ENCODE measurements around the gene UBASH3A.

The UBASH3A gene

GRCh38 chr21:42454786-42455185, 51.1 kb downstream of the UBASH3A start:
- Histone ChIP-seq H3K9ac (ENCODE audit: low read length) (no peak overlapping the region), H2BK5ac (ENCODE audit: low read depth, low read length, poor library complexity) (no peak overlapping the region), H3K36me3 (ENCODE audit: control insufficient read depth in 1 of 2, insufficient read depth in 2 of 2, low read length in 2 of 2) (no peaks in the 10 kb centered on the region), H2AK5ac (ENCODE audit: low read length) (no peak overlapping the region), H2BK120ac (ENCODE audit: insufficient read depth, low read length, poor library complexity) (no peak overlapping the region), H4K91ac (ENCODE audit: low read depth, low read length) (no peak overlapping the region), H3K23ac (ENCODE audit: low read length) (no peak overlapping the region), H2BK12ac (ENCODE audit: low read length) (no peak overlapping the region), H3K4me1 (ENCODE audit: control insufficient read depth in 1 of 2, insufficient read depth in 2 of 2, low read length in 2 of 2) (peaks cover 0 to 2% of the 10 kb centered on the region in 2 experiments), H3K4ac (ENCODE audit: low read depth, low read length) (no peak overlapping the region), H3K14ac (ENCODE audit: low read length) (no peak overlapping the region), H3K79me2 (ENCODE audit: control insufficient read depth, insufficient read depth, low read length, poor library complexity) (no peaks in the 10 kb centered on the region), H3K9me3 (ENCODE audit: insufficient read depth, low read depth, low read length) (no peaks in the 10 kb centered on the region), H4K8ac (ENCODE audit: low read depth, low read length) (no peak overlapping the region), H3K79me1 (ENCODE audit: low read length) (no peaks in the 10 kb centered on the region), H3K4me2 (ENCODE audit: low read length) (no peak overlapping the region), H2AFZ (ENCODE audit: insufficient read depth, low read length, poor library complexity) (no peak overlapping the region), H3K27ac (ENCODE audit: low read depth, low read length) (no peak overlapping the region), H3K4me3 (ENCODE audit: low read depth, low read length) (no peak overlapping the region), H3K18ac (ENCODE audit: low read length) (no peak overlapping the region), H4K12ac (ENCODE audit: low read depth, low read length) (no peak overlapping the region), H3K27me3 (ENCODE audit: insufficient read depth, low read length) (no peaks in the 10 kb centered on the region)
- peak; percentile 27 to 67 for DNase-seq
- no CpG with 5 or more reads among the region's 9 CpGs for WGBS (ENCODE audit: extremely low coverage, insufficient coverage, insufficient read length)

GRCh38 chr21:42455196-42455595, 51.5 kb downstream of the UBASH3A start:
- Histone ChIP-seq H3K18ac (ENCODE audit: low read length) (no peak overlapping the region), H4K8ac (ENCODE audit: low read depth, low read length) (no peak overlapping the region)

DNA sequence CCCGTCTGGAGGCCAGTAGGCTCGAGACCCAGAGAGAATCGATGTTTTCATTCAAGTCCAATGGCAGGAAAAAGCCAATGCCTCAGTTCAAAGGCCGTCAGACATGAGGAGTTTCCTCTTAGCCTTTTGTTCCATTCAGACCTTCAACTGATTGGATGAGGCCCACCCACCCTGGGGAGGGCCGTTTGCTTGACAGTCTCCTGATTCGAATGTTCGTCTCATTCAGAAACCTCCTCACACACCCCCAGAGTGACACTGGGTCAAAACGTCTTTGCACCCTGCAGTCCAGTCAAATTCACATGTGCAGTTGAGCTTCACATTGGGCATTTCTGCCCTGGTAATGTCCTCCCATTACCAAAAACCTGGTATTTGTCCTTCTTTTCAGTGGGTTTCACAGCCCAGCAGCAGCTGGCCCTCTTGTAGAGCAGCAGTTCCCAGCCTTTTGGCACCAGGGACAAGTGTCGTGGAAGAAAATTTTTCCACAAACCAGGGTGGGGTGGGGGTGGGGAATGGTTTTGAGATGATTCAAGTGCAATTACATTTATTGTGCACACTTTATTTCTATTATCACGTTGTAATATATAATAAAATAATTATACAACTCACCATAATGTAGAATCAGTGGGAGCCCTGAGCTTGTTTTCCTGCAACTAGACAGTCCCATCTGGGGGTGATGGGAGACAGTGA, 52.2 kb downstream of the UBASH3A start:
- no peak overlapping the region for H2BK120ac ChIP-seq (ENCODE audit: insufficient read depth, low read length, poor library complexity)
- no peaks in the 10 kb centered on the region for H3K79me1 ChIP-seq (ENCODE audit: low read length)
- H3K18ac ChIP-seq (ENCODE audit: low read length) = no peak overlapping the region
- DNase-seq = no peak
- H2AFZ ChIP-seq (ENCODE audit: insufficient read depth, low read length, poor library complexity) = no peak overlapping the region
- no peak overlapping the region for H3K4me2 ChIP-seq (ENCODE audit: low read length)
- H3K4me3 ChIP-seq (ENCODE audit: low read depth, low read length) = no peak overlapping the region
- no CpG with 5 or more reads among the region's 10 CpGs for WGBS (ENCODE audit: extremely low coverage, insufficient coverage, insufficient read length)
- no peak overlapping the region for H4K12ac ChIP-seq (ENCODE audit: low read depth, low read length)
- H2AK5ac ChIP-seq (ENCODE audit: low read length) = no peak overlapping the region
- H4K91ac ChIP-seq (ENCODE audit: low read depth, low read length) = no peak overlapping the region
- no peaks in the 10 kb centered on the region for H3K27me3 ChIP-seq (ENCODE audit: insufficient read depth, low read length)
- no peaks in the 10 kb centered on the region for H3K36me3 ChIP-seq (ENCODE audit: control insufficient read depth in 1 of 2, insufficient read depth in 2 of 2, low read length in 2 of 2)
- no peak overlapping the region for H4K8ac ChIP-seq (ENCODE audit: low read depth, low read length)
- H2BK12ac ChIP-seq (ENCODE audit: low read length) = no peak overlapping the region
- no peak overlapping the region for H2BK5ac ChIP-seq (ENCODE audit: low read depth, low read length, poor library complexity)
- H3K4me1 ChIP-seq (ENCODE audit: control insufficient read depth in 1 of 2, insufficient read depth in 2 of 2, low read length in 2 of 2) = no peaks in the 10 kb centered on the region
- H3K4ac ChIP-seq (ENCODE audit: low read depth, low read length) = no peak overlapping the region
- H3K23ac ChIP-seq (ENCODE audit: low read length) = no peak overlapping the region
- no peak overlapping the region for H3K27ac ChIP-seq (ENCODE audit: low read depth, low read length)
- no peaks in the 10 kb centered on the region for H3K9me3 ChIP-seq (ENCODE audit: insufficient read depth, low read depth, low read length)
- H3K14ac ChIP-seq (ENCODE audit: low read length) = no peak overlapping the region
- no peak overlapping the region for H3K9ac ChIP-seq (ENCODE audit: low read length)
- H3K79me2 ChIP-seq (ENCODE audit: control insufficient read depth, insufficient read depth, low read length, poor library complexity) = no peaks in the 10 kb centered on the region

More at GRCh38 chr21:42455196-42455595, 51.5 kb downstream of the UBASH3A start:
- H2BK12ac ChIP-seq (ENCODE audit: low read length) = no peak overlapping the region
- no peak overlapping the region for H2BK120ac ChIP-seq (ENCODE audit: insufficient read depth, low read length, poor library complexity)
- no peak overlapping the region for H3K14ac ChIP-seq (ENCODE audit: low read length)
- H3K79me1 ChIP-seq (ENCODE audit: low read length) = no peaks in the 10 kb centered on the region
- H3K4me1 ChIP-seq (ENCODE audit: control insufficient read depth in 1 of 2, insufficient read depth in 2 of 2, low read length in 2 of 2) = peaks cover 0 to under 1% of the 10 kb centered on the region in 2 experiments
- H4K12ac ChIP-seq (ENCODE audit: low read depth, low read length) = no peak overlapping the region
- no peak overlapping the region for H2AK5ac ChIP-seq (ENCODE audit: low read length)
- no peak overlapping the region for H3K4me2 ChIP-seq (ENCODE audit: low read length)
- H3K9me3 ChIP-seq (ENCODE audit: insufficient read depth, low read depth, low read length) = no peaks in the 10 kb centered on the region
- WGBS (ENCODE audit: extremely low coverage, insufficient coverage, insufficient read length) = no CpG with 5 or more reads among the region's 9 CpGs
- no peak overlapping the region for H3K27ac ChIP-seq (ENCODE audit: low read depth, low read length)
- peak; percentile 99 to 100 for DNase-seq
- H3K27me3 ChIP-seq (ENCODE audit: insufficient read depth, low read length) = no peaks in the 10 kb centered on the region
- H3K4ac ChIP-seq (ENCODE audit: low read depth, low read length) = no peak overlapping the region
- H3K79me2 ChIP-seq (ENCODE audit: control insufficient read depth, insufficient read depth, low read length, poor library complexity) = no peaks in the 10 kb centered on the region
- H3K4me3 ChIP-seq (ENCODE audit: low read depth, low read length) = no peak overlapping the region
- H2AFZ ChIP-seq (ENCODE audit: insufficient read depth, low read length, poor library complexity) = no peak overlapping the region
- H4K91ac ChIP-seq (ENCODE audit: low read depth, low read length) = no peak overlapping the region
- no peak overlapping the region for H3K9ac ChIP-seq (ENCODE audit: low read length)
- H3K23ac ChIP-seq (ENCODE audit: low read length) = no peak overlapping the region
- no peaks in the 10 kb centered on the region for H3K36me3 ChIP-seq (ENCODE audit: control insufficient read depth in 1 of 2, insufficient read depth in 2 of 2, low read length in 2 of 2)
- H2BK5ac ChIP-seq (ENCODE audit: low read depth, low read length, poor library complexity) = no peak overlapping the region

- no peak overlapping the region for H3K18ac ChIP-seq (ENCODE audit: low read length)
- H3K36me3 ChIP-seq (ENCODE audit: control insufficient read depth in 1 of 2, insufficient read depth in 2 of 2, low read length in 2 of 2) = no peaks in the 10 kb centered on the region
- no peaks in the 10 kb centered on the region for H3K27me3 ChIP-seq (ENCODE audit: insufficient read depth, low read length)
- no peaks in the 10 kb centered on the region for H3K79me1 ChIP-seq (ENCODE audit: low read length)
- no peak overlapping the region for H4K12ac ChIP-seq (ENCODE audit: low read depth, low read length)
- H3K27ac ChIP-seq (ENCODE audit: low read depth, low read length) = no peak overlapping the region
- no peaks in the 10 kb centered on the region for H3K4me1 ChIP-seq (ENCODE audit: control insufficient read depth in 1 of 2, insufficient read depth in 2 of 2, low read length in 2 of 2)
- no peak overlapping the region for H2BK12ac ChIP-seq (ENCODE audit: low read length)
- H3K4me2 ChIP-seq (ENCODE audit: low read length) = no peak overlapping the region
- no peak overlapping the region for H2AFZ ChIP-seq (ENCODE audit: insufficient read depth, low read length, poor library complexity)
- no peak overlapping the region for H2AK5ac ChIP-seq (ENCODE audit: low read length)
- H4K91ac ChIP-seq (ENCODE audit: low read depth, low read length) = no peak overlapping the region
- no peak overlapping the region for H4K8ac ChIP-seq (ENCODE audit: low read depth, low read length)
- H3K14ac ChIP-seq (ENCODE audit: low read length) = no peak overlapping the region
- no peak overlapping the region for H3K23ac ChIP-seq (ENCODE audit: low read length)
- DNase-seq = peak; percentile 48 to 66
- no peak overlapping the region for H3K4ac ChIP-seq (ENCODE audit: low read depth, low read length)
- H2BK5ac ChIP-seq (ENCODE audit: low read depth, low read length, poor library complexity) = no peak overlapping the region
- no peak overlapping the region for H3K9ac ChIP-seq (ENCODE audit: low read length)
- H3K79me2 ChIP-seq (ENCODE audit: control insufficient read depth, insufficient read depth, low read length, poor library complexity) = no peaks in the 10 kb centered on the region
- H3K4me3 ChIP-seq (ENCODE audit: low read depth, low read length) = no peak overlapping the region
- no peak overlapping the region for H2BK120ac ChIP-seq (ENCODE audit: insufficient read depth, low read length, poor library complexity)
- no CpG with 5 or more reads among the region's 8 CpGs for WGBS (ENCODE audit: extremely low coverage, insufficient coverage, insufficient read length)
- H3K9me3 ChIP-seq (ENCODE audit: insufficient read depth, low read depth, low read length) = no peaks in the 10 kb centered on the region
These were observed 52.8 kb downstream of the UBASH3A start for GRCh38 chr21:42456457-42456856.
